GM21786 (cell line): ENCODE results near the gene PRDX5.

Experiments
- ATAC-seq: cut with Tn5 transposase; IDR thresholded peaks from one replicate; pipeline ENCODE4 v1.9.1; 2021; ENCODE audit not compliant: unreplicated experiment

PRDX5 gene

DNA sequence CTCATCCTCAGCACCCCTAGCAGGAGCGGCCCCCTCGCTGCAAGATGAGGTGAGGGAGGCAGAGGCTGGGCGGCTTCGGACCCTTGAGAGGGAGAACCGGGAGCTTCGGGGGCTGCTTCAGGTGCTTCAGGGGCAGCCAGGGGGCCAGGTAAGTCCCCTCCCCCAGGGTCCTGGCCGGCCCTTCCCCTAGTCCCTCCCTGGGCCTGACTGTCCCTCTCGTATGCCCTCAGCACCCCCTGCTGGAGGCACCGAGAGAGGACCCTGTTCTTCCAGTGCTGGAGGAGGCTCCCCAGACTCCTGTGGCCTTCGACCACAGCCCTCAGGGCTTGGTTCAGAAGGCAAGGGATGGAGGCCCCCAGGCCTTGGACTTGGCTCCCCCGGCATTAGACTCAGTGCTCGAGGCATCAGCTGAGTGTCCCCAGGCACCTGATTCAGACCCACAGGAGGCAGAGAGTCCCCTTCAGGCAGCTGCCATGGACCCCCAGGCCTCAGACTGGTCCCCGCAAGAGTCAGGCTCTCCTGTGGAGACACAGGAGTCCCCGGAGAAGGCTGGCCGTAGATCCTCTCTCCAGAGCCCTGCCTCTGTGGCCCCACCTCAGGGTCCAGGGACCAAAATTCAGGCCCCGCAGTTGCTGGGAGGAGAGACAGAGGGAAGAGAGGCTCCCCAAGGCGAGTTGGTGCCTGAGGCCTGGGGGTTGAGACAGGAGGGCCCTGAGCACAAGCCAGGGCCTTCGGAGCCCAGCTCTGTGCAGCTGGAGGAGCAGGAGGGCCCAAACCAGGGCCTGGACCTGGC is 26.0 kb downstream of the PRDX5 start:
- ATAC-seq = no peak

DNA sequence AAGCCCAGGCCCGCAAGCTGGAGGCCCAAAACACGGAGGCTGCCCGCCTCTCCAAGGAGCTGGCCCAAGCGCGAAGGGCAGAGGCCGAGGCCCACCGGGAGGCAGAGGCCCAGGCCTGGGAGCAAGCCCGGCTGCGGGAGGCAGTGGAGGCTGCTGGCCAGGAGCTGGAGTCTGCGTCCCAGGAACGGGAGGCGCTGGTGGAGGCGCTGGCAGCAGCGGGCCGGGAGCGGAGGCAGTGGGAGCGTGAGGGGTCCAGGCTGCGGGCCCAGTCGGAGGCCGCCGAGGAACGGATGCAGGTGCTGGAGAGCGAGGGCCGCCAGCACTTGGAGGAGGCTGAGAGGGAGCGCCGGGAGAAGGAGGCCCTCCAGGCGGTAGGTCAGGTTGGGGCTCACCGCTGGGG is 26.9 kb downstream of the PRDX5 start:
- no peak for ATAC-seq

DNA sequence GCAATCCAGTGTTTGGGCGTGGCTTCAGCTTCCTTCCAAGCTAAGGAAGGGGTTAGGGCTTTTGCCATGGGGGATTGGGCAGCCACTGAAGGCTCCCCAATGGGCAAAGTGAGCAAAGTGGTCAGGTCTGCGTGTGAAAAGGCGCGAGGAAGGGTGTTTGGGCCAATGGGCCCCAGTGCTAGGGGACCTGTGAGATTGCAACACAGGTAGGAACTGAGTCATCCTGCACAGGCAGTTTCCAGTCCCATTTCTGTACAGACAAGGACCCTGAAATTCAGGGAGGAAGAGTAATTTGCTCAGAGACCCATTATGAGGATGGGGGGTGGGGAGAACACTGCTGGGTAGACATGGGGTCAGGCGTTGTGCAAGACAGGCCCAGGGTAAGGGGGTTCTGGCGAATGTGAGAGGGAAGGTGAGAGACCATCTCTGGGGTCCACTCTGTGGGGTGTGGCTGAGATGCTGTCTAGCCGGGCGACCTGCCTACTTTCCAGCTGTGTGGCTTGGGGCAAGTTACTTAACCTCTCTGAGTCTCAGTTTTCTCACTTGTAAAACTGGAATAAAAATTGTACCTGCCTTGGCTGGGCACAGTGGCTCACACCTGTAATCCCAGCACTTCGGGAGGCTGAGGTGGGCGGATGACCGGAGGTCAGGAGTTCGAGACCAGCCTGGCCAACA is 29.4 kb downstream of the PRDX5 start:
- no peak for ATAC-seq

DNA sequence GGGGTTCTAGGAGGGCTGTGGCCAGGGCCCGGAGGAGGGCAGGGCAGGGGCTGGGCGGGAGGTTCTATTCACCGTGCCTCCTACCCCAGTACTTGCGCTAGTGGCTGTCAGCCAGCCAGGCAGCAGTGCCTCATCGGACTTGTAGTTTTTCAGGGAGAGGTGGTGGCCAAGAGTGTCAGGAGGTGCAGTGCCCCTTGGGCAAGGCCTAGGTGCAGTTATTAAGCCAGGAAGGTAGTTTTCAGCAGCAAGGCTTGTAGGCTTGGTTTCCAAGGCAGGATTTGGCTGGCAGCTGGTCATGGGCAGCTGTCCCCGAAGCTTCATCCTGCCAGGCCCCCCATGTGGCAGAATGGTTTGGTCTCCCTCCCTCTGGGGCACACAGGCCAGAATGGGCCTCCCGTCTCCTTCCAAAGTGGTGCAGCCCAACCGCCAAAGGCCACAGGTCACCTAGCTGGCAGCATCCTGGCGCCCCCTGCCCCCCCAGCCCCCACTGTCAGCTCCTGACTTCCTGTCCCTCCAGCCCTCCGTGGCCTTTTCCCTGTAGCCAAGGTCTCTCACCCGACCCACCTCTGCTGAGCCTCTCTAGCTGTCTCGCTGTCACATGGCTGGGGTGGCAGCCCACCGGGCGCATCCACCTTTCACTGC is 30.6 kb downstream of the PRDX5 start:
- no peak for ATAC-seq

DNA sequence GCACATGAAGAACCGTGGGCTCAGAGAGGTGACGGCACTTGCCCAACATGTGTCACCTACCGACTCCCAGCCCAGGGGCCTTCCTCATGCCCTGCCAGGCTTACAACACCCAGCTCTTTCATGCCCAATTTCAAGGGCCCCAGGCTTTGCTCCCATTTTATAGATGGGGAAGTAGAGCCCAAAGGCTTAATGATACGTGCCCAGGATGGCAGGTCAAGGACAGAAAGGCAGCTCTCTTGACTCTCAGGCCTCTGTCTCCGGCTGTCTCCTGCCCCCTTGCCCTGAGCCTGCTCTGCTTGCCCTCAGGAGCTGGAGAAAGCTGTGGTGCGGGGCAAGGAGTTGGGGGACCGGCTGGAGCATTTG is 31.1 kb downstream of the PRDX5 start:
- ATAC-seq = no peak

DNA sequence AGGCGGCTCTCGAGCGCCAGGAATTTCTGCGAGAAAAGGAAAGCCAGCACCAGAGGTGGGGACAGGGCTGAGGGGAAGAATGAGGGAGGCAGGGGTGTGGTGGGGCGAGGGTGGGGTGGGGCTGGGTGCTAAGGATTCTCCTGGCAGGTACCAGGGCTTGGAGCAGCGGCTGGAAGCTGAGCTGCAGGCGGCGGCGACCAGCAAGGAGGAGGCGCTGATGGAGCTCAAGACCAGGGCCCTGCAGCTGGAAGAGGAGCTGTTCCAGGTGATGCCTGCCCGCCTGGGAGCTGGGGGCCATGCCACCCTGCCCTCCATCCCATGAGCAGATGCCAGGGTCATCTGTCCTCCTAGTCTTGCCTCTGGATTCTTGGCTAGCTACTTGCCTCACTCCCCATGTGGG is 31.5 kb downstream of the PRDX5 start:
- ATAC-seq = no peak

DNA sequence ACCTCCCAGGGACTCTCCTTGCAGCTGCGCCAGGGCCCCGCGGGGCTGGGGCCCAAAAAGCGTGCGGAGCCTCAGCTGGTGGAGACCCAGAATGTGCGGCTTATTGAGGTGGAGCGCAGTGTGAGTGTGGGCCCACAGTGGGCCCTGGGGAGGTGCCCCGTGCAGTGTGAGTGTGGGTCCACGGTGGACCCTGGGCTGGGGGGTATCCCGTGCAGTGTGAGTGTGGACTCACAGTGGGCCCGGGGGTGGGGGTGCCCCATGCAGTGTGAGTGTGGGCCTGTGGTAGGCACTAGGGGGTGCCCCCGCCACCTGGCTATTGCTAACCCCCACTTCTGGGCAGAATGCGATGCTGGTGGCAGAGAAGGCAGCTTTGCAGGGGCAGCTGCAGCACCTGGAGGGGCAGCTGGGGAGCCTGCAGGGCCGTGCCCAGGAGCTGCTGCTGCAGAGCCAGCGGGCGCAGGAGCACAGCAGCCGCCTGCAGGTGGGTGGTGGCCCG is 33.3 kb downstream of the PRDX5 start:
- ATAC-seq = no peak

DNA sequence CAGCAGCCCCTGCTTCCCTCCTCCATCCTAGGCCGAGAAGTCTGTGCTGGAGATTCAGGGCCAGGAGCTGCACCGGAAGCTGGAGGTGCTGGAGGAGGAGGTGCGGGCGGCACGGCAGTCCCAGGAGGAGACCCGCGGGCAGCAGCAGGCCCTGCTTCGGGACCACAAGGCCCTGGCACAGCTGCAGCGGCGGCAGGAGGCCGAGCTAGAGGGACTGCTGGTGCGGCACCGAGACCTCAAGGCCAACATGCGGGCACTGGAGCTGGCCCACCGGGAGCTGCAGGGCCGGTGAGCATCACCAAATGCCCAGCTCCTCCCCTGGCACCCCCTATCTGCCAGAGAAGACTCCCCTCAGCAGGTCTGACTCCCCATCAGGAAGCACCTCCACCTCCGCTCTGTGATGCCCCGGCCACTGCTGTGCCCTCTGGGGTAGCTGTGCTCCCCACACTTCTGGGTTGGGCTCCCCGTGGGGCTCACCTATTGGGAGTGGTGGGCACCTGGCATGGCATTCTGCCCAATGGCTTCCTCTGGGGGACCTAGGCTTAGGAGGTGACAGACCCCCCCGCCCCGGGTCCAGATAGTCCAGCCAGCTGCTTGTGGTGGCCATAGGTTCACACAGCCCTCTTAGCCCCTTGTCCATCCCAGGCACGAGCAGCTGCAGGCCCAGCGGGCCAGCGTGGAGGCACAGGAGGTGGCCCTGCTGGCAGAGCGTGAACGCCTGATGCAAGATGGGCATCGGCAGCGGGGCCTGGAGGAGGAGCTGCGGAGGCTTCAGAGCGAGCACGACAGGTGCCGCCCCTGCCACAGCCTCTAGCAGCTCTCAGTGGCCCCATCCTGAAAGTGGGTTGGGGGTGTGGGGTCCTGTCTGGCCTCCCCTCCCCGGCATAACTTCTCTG is 34.4 kb downstream of the PRDX5 start:
- ATAC-seq = no peak

DNA sequence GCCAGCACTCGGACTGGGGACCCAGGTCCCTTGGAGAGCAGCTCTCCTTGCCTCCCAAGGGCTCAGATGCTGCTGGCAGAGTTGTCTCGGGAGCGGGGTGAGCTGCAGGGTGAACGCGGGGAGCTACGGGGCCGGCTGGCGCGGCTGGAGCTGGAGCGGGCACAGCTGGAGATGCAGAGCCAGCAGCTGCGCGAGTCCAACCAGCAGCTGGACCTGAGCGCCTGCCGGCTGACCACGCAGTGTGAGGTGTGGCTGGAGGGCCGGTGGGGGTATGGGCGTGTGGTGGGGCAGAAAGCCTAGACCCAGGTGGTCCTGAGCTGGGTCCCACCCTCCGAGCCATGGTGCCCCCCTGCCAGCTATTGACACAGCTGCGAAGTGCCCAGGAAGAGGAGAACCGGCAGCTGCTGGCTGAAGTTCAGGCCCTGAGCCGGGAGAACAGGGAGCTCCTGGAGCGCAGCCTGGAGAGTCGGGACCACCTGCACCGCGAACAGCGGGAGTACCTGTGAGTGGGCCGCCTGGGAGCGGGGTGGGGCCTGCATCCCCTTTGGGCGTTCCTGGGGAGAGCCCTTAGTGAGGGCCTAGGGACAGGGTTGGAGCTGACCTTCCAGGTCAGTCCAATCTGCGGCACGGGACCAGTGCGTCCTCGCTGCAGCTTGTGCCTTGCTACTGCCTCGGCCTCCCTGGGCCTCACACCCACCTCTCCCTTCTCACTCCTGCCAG is 35.2 kb downstream of the PRDX5 start:
- ATAC-seq = no peak

DNA sequence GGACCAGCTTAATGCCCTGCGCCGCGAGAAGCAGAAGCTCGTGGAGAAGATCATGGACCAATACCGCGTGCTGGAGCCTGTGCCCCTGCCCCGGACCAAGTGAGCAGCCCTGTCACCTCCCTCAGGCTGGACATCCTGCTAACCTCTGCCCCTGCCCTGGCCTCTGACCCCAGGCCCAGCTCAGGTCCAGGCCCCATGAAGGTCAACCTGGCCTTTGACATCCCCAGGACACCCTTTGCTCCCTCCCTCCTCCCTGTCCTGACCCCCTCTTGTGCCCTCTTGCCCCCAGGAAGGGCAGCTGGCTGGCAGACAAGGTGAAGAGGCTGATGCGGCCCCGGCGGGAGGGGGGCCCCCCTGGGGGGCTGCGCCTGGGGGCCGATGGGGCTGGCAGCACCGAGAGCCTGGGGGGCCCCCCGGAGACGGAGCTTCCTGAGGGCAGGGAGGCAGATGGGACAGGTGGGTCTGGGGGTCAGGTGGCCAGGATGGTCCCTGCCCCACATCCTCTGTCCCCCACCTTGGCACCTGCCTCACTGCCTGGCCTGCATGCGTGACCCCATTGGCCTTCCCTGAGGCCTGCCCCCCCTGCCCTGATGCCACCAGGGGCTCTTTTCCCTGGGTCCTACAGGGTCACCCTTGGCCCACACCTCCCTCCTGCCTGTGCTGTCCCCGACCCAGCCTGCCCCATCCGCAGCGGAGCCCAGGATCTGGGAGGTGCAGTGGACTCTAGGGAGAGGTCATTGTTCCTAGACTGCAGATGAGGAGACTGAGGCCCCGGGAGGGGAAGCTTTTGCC is 36.0 kb downstream of the PRDX5 start:
- no peak for ATAC-seq

DNA sequence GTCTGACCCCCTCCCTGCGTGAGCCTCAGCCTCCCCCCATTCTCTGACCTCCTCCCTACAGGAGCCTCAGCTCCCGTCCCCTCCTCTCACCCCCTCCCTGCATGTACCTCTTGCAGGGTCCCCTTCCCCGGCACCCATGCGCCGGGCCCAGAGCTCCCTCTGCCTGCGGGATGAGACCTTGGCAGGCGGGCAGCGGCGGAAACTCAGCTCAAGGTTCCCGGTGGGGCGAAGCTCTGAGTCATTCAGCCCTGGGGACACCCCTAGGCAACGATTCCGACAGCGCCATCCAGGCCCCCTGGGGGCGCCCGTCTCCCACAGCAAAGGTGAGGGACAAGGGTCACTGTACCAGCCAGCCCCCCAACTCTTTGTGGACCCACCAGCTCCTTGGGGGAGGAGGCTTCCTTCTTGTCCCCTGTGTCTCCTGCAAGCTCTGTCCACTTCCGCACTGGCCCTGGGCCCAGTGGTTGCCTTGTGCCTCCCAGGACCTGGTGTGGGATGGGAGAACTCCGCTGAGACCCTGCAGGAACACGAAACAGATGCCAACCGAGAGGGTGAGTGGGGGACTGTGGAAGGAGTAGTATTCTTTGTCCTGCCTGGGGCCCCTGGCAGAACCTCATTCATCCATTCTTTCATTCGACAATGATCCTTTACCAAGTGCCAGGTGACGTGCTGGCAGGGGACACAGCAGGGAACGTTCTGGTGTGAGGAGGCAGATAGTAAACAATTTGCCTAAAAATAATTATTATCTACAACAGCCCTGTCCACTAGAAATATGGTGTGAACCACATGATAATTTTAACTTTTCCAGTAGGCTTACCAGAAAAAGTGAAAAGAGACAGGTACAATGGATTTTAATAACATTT is 37.4 kb downstream of the PRDX5 start:
- ATAC-seq = no peak

DNA sequence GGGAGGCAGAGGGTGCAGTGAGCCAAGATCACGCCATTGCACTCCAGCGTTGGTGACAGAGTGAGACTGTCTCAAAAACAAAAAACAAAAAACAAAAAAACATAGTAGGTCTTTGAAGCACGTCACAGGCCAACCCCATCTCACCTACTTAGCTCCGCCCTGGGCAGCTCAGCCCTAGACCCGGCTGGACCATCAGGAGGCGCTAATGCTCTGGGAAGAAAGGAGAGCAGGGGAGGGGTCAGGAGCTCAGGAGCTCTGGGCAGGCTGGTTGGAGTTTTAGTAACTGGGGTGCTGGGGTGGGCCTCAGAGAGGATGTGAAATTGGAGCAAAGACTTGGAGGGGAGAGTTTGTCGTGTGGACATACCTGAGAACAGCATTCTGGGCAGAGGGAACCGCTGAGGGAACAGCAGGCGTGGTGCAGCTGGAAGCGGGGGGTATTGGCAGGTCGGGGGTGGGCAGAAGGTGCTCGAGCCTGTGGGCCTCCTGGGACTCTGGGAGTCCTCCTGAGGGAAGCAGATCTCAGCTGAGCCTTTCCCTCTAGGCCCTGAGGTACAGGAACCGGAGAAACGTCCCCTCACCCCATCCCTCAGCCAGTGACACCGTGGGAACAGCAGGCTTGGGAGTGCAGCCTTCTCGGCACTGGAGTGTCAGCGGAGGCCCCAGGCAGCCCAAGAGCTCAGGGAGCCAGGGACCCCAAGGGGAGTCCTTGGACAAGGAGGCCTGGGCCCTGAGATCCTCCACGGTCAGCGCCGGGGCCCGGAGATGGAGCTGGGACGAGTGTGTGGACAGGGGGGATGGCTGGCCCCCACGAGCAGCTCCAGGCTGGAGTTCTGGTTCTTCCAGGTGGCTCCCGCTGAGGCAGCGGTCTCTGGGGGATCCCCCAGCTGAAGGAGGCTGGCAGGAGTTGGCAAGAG is 38.8 kb downstream of the PRDX5 start:
- no peak for ATAC-seq

DNA sequence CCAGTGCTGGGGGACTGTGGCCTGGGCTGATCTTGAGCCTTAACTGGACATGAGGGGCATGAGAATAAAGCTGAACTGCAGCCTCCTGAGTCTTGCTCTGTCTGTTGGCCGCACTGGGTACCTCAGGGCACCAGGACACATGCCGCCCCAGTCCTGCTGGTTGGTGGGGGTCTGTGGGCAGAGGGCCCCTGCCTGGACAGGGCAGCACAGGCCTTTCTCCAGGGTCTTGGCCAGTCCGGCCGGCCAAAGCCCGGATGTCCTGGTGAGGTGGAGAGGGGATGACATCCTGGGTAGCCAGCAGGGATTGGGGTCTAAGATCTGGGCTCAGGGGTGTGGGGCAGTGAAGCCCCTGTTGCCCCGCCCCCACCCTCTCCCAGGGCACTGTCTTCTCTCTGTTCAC is 39.5 kb downstream of the PRDX5 start:
- no peak for ATAC-seq

DNA sequence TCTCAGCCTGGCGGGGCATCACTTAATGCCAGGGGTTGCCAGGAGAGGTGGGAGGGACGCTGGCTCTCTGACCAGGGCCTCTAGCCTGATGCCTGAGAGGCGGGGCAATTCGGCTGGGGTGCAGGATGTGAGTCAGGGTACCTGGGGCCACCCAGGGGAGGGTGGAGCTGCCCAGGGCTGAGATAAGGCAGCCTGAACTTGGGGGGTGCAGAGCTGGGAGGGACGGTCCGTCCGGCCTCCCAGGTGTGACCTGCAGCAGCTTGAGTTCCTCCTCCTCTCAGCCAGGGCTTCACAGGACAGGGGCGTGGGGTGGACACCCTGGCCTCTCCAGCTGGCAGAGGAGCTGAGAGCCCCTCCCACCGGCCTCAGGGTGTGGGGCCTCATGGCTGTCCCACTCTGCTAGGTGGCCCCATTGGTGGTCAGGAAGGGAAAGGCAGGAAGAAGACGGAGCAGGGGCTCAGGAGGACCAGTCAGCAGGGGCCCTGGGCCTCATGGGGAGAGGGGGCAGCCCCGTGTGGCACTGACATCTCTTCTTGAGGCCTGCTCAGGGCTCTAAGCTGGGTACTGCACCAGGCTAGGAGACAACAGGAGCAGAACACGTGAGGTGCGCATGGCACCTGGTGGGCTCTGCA is 40.1 kb downstream of the PRDX5 start:
- no peak for ATAC-seq

DNA sequence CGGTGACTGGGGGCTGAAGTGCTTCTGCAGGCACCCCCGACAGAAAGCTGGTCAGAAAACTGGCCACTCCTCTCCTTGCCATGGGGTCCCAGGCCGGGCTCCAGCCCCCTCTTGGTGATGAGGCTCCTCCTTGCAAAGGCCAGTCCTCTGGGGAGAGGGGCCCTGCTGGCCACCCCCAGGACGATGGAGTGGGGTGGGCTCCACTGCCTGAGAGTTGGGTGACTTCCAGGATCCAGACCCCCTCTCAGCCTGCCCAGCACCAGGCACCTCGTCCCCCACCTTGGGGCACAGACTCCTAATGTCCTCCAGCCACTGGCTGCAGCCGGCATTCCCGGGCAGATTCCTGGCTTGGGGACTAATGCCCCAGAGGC is 40.6 kb downstream of the PRDX5 start:
- no peak for ATAC-seq

DNA sequence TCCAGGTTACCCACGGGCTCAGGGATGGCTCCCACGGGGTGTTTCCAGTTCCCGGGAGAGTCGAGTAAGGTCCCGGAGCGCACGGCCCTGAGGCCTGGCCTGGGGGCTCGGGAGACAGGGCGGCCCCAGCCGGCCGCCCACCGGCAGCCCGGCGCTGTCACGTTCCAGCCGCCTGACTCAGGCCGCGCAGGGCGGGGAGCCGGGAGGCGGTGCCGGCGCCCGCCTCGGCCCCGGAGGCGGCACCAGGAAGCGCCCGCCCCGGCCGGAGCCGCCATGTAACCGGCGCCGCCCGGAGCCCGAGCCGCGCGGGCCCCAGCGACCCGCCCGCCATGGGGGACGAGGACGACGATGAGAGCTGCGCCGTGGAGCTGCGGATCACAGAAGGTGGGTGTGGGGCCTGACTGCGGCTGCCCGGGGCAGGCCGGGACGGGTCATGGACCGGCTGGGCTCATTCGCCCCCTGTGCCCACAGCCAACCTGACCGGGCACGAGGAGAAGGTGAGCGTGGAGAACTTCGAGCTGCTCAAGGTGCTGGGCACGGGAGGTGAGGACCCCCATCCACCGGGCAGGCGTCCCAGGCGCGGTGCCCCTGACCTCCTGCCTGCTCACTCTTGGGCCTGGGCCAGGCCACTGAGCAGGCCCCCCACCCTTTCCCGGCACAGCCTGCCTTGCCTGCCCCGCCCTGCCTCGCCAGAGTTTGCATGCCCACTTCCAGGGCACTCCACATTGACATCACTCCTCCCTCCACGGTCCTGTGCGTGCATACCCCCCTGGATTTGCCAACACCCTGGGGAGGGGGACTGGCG is 41.2 kb downstream of the PRDX5 start, which contains the start of gene RPS6KA4:
Gene RPS6KA4 (plus strand): TSS at position 256 of the 805 bp plus-strand sequence. CDS start 74 bp downstream, at position 330.
- peak; percentile 54 for ATAC-seq
